Left ventricle myocardium superior (tissue), 1 donor: ENCODE measurements around the gene SLC4A4. TPM values are rescaled to one million over a fixed set of nuclear protein-coding genes. Genes with fewer than 3 reads are reported as not detected.

Experiments
- ATAC-seq: fragments of 200-7000 bp; cut with Tn5 transposase; one replicate; pipeline ENCODE4 v1.9.1; 2020; ENCODE audit warnings: mild to moderate bottlenecking, moderate library complexity
- DNase-seq: peaks from one replicate; pipeline ENCODE4 v3.0.0-alpha.2; 2020
- intact Hi-C: fragments of 100-400 bp; cut with micrococcal nuclease; formaldehyde crosslinking; loops from one replicate; pipeline ENCODE4 v1.11.0; 2022
- total RNA-seq: library from RNA; stranded (reverse); fragmentation: NEBNext Ultra II Directional; extraction: Animal tissue kit (Norgen Biotek cat#: 25700); gene quantifications from one replicate; pipeline ENCODE4 v1.2.1, GENCODE V29; 2021
- donor health status: DM: no; HTN: yes; CAD: no; lungs with severe emphysema.

SLC4A4 gene
- total RNA-seq, 1 donor from 2014 or later = 25.6 TPM

- DNase-seq (no peak), ATAC-seq (no peak)
- intact Hi-C loops = no loop called here
Measured at GRCh38 chr4:71564775-71565174, 226.0 kb downstream of the SLC4A4 start.

DNA sequence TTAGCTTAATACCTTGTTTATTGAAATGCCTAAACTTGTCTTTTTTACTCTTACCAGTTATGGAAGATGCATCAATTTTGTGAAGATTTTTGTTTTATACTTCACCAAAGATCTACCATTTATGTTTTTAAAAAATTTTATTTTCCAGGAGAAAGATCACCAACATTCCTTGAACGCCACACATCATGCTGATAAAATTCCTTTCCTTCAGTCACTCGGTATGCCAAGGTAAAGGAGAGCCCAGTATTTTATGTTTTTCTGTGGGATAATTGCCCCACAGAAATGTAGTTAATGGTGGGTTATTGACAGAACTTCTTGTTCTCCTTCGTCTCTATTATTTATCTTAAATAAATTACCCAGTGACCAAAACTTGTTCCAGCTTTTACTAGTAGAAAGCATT is 228.0 kb downstream of the SLC4A4 start:
- no peak for ATAC-seq

GRCh38 chr4:71568131-71568530 is 229.3 kb downstream of the SLC4A4 start:
- ATAC-seq = no peak
- intact Hi-C loops = no loop called here
- DNase-seq = no peak

More for the DNA sequence above, 228.0 kb downstream of the SLC4A4 start:
- intact Hi-C loops = no loop called here
- no peak for DNase-seq

DNA sequence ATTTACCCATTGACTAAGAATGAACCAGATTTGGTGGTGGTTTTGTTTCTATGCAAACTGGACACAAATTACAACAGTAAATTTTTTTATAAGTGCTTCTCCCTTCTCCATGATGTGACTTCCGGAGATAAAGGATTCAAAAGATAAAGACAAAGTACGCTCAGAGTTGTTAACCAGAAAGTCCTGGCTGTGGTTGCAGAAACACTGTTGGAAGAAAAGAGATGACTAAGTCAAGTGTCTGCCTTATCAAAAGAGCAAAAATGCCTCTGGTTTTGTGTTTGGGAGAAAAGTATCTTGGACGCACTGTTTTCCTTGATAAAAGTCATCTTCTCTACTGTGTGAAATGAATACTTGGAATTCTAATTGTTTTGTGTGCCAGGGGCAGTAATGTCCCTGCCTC is 231.7 kb downstream of the SLC4A4 start:
- intact Hi-C loops = no loop called here
- ATAC-seq (no peak), DNase-seq (no peak)

DNA sequence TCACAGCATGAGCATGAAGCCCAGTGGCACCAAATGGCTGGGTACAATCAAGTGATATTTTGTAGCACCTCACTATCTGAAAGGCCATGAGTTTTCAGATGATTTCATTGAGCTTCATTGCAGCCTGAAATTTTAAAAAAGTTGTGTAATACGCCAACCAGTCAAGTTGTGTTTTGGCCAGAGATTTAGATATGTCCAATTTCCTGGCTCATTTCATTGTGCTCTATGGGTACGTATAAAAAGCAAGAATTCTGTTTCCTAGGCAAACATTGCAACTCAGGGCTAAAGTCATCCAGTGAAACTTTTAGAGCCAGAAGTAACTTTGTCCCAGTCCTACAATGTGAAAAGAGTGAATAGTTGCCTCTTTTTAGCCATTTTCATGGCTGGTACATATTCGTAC is 232.5 kb downstream of the SLC4A4 start:
- DNase-seq (no peak), ATAC-seq (no peak)
- intact Hi-C loops = no loop called here

DNA sequence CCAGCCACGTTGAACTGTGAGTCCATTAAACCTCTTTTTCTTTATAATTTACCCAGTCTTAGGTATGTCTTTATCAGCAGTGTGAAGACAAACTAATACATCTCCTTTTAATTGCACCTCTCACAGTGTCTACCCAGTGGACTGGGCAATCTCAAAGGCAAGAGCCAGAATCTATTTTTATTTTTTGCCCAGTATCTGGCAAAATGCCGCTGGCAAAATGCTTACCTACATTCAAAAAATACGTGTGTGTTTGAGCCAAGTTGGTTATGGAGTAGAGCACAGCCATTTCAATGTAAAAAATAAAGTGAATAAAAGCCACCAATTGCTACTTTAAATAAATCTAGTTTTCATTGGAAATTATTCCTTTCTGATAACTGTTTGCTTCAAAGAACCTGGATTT is 245.2 kb downstream of the SLC4A4 start:
- intact Hi-C loops = no loop called here
- ATAC-seq (no peak), DNase-seq (no peak)

DNA sequence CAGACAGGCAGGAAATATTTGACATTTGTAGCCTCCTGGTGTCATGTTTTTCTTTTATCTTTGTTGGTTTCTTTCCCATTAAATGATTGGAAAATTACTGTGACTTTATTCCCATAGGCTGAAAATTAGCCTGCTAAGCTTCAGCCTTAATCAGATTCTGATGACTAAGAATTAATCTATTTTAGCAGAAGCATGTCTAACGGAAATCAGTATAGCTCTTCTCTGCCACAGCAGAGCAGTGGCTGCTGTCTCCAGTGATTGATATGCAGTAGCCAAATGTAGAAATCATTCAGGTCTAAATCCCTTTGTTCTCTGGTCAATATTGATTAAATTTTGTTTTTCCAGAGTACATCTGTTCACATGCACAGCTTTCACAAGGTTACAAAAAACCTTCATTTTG is 245.8 kb downstream of the SLC4A4 start:
- intact Hi-C loops = no loop called here
- no peak for ATAC-seq
- DNase-seq = no peak

GRCh38 chr4:71586087-71586763 is 247.4 kb downstream of the SLC4A4 start:
- intact Hi-C loops = no loop called here
- ATAC-seq (no peak), DNase-seq (no peak)

- ATAC-seq (no peak), DNase-seq (no peak)
- intact Hi-C loops = no loop called here
Measured at GRCh38 chr4:71587995-71588394, 249.2 kb downstream of the SLC4A4 start.

DNA sequence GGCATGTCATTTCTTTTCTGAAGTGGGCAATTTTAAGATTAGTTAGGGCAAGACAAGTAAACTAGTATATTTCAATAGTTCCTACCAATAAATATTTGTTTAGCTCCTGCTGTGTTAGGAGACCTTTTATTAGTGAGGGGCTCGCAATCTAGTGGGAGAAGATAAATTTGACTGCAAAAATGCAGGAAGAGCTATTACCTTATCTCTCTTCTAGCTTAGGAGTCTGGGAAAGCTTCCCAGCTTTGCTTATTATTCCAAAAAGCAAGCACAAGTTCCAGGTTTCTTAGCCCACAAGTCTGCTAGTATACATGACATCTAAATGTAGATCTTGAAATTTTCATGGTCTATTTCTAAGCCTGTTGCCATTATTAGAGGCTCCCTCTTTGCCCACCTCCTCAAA is 254.0 kb downstream of the SLC4A4 start:
- DNase-seq (no peak), ATAC-seq (no peak)
- intact Hi-C loops = no loop called here

GRCh38 chr4:71593311-71593710 is 254.5 kb downstream of the SLC4A4 start:
- intact Hi-C loops = no loop called here
- no peak for ATAC-seq
- no peak for DNase-seq

- intact Hi-C loops = no loop called here
- no peak for DNase-seq
- ATAC-seq = no peak
Measured at GRCh38 chr4:71595576-71596108, 256.8 kb downstream of the SLC4A4 start.

GRCh38 chr4:71599578-71599977 is 260.8 kb downstream of the SLC4A4 start:
- intact Hi-C loops = no loop called here

GRCh38 chr4:71602289-71602900 is 263.6 kb downstream of the SLC4A4 start:
- intact Hi-C loops = no loop called here
- no peak for DNase-seq
- no peak for ATAC-seq

More at GRCh38 chr4:71599578-71599977, 260.8 kb downstream of the SLC4A4 start:
- no peak for DNase-seq
- ATAC-seq = no peak

DNA sequence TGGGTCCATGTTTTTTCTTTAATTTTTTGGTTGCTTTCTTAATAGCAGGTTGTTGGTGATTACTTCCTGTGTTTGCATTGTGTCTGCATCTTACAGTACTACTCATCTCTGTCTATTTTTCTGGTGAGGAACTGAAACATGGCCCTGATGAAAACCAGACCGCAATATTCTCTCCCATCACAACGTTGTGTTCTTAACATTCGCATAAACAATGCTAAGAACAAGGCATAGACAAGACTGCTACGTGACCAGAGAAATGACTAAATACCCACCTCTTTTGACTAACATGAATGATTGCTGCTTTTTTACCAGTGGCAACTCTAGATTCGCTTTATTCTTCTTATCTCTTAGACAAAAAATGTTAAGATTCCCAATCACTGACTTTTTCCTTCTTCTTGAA is 266.0 kb downstream of the SLC4A4 start:
- ATAC-seq (no peak), DNase-seq (no peak)
- intact Hi-C loops = no loop called here

GRCh38 chr4:71607109-71607508 is 268.3 kb downstream of the SLC4A4 start:
- no peak for DNase-seq
- ATAC-seq = no peak
- intact Hi-C loops = no loop called here

- DNase-seq = no peak
- no peak for ATAC-seq
- intact Hi-C loops = no loop called here
Measured at GRCh38 chr4:71607780-71608677, 269.2 kb downstream of the SLC4A4 start.

DNA sequence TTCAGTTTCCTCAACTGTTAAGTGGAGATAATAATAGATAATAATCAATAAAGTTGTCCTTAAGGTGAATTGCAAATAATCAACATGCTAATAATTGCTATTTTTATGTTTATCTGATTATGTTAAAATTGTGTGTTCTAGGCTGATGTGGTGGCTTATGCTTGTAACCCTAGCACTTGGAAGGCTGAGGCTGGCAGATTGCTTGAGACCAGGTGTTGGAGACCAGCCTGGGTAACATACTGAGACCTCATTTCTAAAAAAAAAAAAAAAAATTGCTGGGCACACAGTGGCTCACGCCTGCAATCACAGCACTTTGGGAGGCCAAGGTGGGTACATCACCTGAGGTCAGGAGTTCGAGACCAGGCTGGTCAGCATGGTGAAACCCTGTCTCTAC is 269.9 kb downstream of the SLC4A4 start:
- ATAC-seq (no peak), DNase-seq (no peak)
- intact Hi-C loops = no loop called here

GRCh38 chr4:71609167-71609566 is 270.3 kb downstream of the SLC4A4 start:
- no peak for DNase-seq
- intact Hi-C loops = no loop called here
- ATAC-seq = no peak

DNA sequence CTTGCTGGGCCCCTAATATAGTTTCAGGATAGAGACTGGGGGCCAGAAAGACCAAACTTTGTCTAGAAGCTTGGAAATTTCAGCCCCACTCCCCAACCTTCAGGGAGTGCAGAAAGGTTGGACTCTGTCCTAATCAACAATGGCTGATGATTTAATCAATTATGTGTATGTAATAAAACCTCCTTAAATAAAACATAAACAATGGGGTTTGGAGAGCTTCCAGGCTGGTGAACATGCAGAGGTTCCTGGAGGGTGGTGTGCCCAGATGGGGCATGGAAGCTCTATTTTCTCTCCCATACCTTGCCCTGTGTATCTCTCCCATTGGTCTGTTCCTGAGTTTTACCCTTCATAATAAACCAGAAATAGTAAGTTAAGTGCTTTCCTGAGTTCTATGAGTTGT is 270.8 kb downstream of the SLC4A4 start:
- no peak for ATAC-seq
- no peak for DNase-seq
- intact Hi-C loops = no loop called here
